Suppressor macrophage treated with lipopolysaccharide for 4 hours (primary cell): ENCODE results near the gene NEDD4.
"Not testable (repeated sequence)": the region's sequence is repeated elsewhere in the genome, so short reads cannot be mapped to it uniquely, and the experiment has no call there.

Source experiments
- DNase-seq: peaks from one replicate; pipeline ENCODE4 v3.0.0-alpha.2; 2020

Gene NEDD4

DNA sequence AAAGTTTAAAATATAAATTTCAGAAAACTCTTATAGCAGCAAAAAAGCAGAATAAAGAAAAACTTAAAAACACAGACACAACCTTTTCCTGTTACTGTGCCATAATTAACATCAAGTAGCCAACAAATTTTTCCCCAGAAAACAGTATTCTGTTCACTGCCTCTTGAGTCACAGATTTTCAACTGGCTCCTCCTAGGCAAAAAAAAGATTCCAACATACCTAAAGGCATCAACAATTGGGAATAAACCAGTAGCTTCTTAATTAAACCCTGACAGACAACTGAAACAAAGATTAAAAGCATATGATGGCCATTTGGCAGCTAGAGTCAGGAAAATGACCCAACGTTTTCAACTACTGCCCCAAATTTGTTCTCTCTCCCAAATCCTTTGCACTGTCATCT lies 10.9 kb upstream of the NEDD4 start:
- not testable (repeated sequence) for DNase-seq

GRCh38 chr15:56003777-56004176 lies 10.4 kb upstream of the NEDD4 start:
- not testable (repeated sequence) for DNase-seq

GRCh38 chr15:56003277-56003676 lies 9.9 kb upstream of the NEDD4 start:
- DNase-seq, result not testable (repeated sequence)

DNA sequence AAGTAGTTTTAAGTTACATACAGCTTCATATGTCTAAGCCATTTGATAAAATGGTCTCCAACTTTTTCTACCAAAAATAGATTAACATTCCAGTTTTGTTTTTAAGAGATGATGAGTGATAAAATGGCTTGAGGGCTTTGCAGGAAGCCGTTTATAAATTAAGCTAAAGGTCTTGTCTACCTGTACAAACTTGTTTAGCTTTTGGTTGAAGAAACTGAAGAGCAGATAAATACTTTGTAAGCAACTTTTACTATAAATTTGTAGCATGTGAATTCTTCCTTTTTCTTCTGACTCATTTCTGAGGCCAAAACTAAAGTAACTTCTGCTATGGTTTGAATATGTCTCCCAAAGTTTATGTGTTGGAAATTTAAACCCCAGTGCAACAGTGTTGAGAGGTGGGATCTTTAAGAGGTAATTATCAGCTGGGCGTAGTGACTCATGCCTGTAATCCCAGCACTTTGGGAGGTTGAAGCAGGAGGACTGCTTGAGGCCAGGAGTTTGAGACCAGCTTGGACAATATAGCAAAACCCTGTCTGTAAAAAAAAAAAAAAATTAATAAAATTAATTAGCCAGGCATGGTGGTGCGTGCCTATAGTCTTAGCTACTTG lies 8.2 kb upstream of the NEDD4 start:
- no peak for DNase-seq

DNA sequence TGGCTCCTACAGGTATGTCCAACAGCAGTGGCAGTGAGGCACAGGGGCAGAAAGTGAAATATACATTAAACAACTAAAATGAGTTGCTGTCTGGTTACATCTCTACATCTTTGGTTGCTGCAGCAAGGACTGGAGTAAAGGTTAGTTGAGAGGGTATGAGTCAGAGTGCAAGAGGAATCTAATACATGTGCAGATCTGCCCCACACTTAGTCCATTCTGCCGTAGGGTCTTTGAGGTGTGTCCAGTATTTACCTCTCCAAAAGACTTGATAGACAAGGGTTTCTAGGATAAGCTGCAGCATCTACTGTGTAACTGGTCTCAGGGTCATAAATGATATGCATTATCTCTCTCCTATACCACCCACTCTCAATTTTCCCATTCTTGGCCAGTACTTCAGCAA lies 6.2 kb upstream of the NEDD4 start:
- no peak for DNase-seq

GRCh38 chr15:55998478-55998877 lies 5.1 kb upstream of the NEDD4 start:
- DNase-seq, result no peak

DNA sequence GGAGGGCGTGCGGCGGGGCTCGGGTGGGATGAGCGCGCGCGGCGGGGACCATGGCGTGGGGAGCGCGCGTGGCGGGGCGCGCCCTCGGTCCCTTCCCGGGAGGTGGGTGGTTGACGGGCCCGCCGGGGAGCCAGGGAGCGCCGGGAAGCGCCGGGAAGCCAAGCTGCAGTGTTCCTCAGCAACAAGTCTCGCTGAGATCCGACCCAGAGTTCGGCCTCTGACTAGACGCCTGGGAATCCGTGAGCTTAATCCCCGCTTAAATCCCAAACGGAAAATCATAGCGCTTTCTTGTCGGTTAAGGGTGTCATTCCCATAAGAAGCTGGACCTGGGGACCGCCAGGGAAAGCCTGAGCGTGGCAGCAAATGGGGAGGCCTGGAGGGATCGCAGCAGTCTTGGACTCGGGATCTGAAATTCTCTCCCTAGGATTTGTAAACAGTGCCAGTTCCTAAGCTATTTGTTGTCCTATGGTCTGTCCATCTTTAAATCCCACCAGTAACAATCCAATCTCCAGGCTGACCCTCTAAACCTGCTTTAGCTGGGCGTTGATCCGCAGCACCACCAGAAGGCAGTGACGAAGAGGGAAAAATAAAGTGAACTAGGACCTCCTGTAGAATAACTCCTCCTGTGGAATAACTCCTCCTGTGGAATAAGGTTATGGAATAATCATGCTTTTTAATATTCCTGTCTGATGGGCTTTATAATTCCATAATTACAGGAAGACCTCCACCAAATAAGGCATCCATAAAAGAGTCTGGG lies 570 bp upstream of the NEDD4 start:
- peak; percentile 5 for DNase-seq

- DNase-seq, result no peak
Measured at GRCh38 chr15:55992769-55993110, 672 bp downstream of the NEDD4 start.

- DNase-seq, result no peak
Measured at GRCh38 chr15:55991802-55992768, 1.3 kb downstream of the NEDD4 start.

- no peak for DNase-seq
Measured at GRCh38 chr15:55990998-55991397, 2.4 kb downstream of the NEDD4 start.

DNA sequence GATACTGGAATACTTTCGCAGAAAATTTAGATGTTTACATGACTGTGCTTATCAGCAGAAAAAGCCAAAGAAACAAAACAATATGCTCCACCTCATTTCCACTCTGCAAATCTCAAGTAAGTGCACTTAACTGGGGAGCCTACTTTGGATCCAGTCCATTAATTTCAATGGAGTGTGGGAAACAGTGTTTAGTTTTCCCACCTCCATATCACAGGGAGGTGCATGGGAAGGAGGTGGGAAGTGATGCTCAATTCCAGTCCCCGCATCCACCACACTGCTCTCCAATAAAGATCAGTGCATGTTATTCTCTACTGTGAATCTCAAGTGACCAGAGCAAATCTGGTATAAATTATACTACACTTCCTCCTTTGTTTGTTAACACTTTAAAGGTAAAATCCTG lies 2.9 kb downstream of the NEDD4 start:
- no peak for DNase-seq

DNA sequence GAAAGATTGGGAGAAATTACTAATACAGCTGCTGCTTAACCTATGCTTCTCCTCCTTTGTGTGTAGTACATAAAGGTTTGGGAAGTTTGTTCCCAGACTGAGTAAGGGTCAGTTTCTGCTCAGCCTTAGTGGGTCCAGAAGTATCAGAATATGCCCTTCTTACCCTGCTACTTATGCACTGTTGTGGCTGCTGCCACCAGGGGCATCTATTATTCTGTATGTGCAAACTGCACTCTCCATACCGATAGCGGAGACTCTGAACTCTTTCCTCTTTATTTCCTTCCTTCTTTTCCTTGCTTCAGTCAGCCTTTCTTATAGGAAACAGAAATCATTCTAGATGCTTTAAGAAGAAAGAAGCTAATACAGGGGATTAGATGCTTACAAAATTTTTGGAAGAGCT lies 4.0 kb downstream of the NEDD4 start:
- DNase-seq, result no peak

DNA sequence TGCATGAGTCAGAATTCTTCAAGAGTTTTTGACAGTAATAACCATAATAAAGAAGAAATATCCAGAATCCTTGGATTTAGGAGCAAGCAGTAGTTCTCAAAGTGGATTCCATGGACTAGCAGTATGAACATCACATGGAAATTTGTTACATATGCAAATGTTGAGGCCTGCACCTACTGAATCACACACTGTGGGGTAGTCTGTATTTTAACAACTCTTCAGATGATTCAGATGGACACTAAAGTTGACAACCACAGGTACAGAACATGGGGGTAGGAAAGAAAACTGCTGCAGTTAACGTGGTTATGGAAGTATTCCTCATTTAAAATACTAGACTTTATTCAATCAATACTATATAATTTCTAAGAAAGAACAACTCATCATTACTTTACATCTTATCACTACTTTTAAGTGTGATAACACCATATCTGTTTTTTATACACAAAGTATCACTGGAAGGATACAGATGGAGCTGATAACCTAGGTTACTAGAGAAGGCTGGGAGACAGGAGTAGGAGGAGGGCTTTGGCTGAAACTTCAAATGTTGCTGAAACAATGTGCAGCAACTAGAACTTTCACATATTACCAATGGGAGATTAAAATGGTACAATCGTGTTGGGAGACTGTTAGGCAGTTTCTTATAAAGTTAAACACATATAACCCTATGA lies 11.7 kb downstream of the NEDD4 start:
- no peak for DNase-seq

DNA sequence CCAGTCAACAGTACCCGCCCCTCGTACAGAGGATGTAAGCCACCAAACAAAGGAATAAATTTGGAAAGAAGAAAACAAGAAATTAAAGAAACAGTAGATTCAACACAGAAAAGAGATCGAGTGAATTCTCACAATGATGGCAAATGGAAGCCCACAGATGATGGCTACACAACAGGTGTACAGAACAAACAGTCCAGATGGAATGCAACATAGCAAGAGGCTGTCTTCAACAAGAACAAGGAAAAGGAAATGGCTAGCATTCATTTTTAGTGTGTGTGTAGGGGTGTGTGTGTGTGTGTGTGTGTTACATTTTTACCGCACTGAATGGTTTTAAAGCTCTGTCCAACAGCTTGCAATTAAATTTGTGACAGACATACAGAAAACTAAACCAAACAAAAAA lies 12.9 kb downstream of the NEDD4 start:
- no peak for DNase-seq

DNA sequence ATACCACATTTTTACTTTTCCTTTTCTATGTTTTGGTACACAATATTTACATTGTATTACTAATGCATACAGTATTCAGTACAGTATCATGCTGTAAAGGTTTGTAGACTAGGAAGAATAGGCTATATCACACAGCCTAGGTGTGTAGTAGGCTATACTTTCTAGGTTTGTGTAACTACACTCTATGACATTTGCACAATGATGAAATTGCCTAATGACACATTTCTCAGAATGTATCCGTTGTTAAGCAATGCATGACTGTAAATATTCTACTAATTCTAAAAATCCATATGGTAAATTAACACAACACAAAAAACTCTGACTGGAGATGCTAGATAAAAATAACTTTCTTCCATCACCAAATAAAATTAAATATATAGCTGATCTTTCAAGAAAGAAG lies 16.2 kb downstream of the NEDD4 start:
- DNase-seq, result no peak

GRCh38 chr15:55970286-55970685 lies 23.1 kb downstream of the NEDD4 start:
- DNase-seq, result no peak

DNA sequence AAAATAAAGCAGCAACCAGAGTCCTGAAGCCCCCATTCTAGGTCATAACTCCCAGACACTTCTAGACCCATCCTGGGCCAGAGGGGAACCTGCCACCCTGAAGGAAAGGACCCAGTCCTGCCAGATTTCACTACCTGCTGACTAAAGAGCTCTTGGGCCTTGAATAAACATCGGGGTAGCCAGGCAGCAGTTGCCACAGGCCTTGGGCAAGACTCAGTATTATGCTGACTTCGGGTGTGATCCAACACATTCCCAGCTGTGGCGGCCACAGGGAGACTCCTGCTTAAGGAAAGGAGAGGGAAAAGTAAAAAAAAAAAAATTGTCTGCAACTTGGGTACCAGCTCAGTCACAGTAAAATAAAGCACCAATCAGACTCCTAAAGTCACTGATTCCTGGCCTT lies 23.8 kb downstream of the NEDD4 start:
- DNase-seq, result no peak

- DNase-seq, result no peak
Measured at GRCh38 chr15:55968923-55969322, 24.5 kb downstream of the NEDD4 start.

GRCh38 chr15:55965091-55965490 lies 28.3 kb downstream of the NEDD4 start:
- no peak for DNase-seq

DNA sequence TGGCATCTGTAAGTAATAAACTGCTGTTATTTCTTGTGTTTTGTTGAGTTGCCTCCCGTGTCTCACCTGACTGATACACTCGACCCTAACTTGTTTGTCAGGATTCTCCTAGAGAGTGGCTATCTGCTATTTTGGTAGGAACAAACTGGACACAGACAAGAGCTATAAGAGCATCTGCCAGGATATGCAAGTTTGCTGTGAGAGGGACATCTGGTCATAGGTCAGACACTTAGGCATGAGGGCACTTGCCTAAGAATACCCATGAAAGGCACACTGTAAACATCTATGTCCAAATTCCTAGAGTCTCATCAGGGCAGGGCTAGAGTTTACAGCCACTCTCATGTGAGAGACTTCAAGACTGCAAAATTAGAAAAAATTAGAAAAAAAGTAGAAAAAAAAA lies 32.5 kb downstream of the NEDD4 start:
- no peak for DNase-seq

GRCh38 chr15:55959744-55960447 lies 33.5 kb downstream of the NEDD4 start:
- DNase-seq, result no peak

- no peak for DNase-seq
Measured at GRCh38 chr15:55958349-55958748, 35.1 kb downstream of the NEDD4 start.
